ENCODE measurements around the gene STING1. TPM values are rescaled to one million over a fixed set of nuclear protein-coding genes. Genes with fewer than 3 reads are reported as not detected.
"Not testable (repeated sequence)": the region's sequence is repeated elsewhere in the genome, so short reads cannot be mapped to it uniquely, and the experiment has no call there.

The STING1 gene
- total and polyA plus RNA-seq, 4 experiments from 2014 or later = 124 to 176 (median 143) TPM

GRCh38 chr5:139525586-139526308 lies 43.2 kb upstream of the STING1 start:
- POLR2A ChIA-PET (ENCODE audit: partially characterized antibody); H3K9me3 Mint-ChIP-seq; H3K27ac ChIP-seq (ENCODE audit: low read depth, low read length): not testable (repeated sequence)

GRCh38 chr5:139524940-139525585 lies 42.5 kb upstream of the STING1 start:
- Histone ChIP-seq H3K27ac (ENCODE audit: low read depth, low read length) (no peak overlapping the region), H3K36me3 (ENCODE audit: insufficient read depth, low read length) (no peaks in the 10 kb centered on the region), H3K9me3 (ENCODE audit: control insufficient read depth in 1 of 2, low read length in 2 of 2) (no peaks in the 10 kb centered on the region), H3K27me3 (ENCODE audit: insufficient read depth, low read length) (no peaks in the 10 kb centered on the region), H3K4me1 (ENCODE audit: insufficient read depth, low read length) (no peaks in the 10 kb centered on the region), H3K4me3 (ENCODE audit: low read length in 2 of 2) (no peak overlapping the region)
- POLR2A ChIA-PET (ENCODE audit: partially characterized antibody) = interaction anchor here (1.3 kb wide), 1 partner anchor 36 kb away, joined by 3 read pairs; no protein-coding TSS in a partner anchor
- Mint-ChIP-seq H3K9me3 (peaks cover 0 to 3% (median 0%) of the 10 kb centered on the region in 8 donors), H3K36me3 (no peaks in the 10 kb centered on the region), H3K27ac (no peak overlapping the region), H3K27me3 (no peaks in the 10 kb centered on the region), H3K4me1 (no peaks in the 10 kb centered on the region), H3K4me3 (no peak overlapping the region)
- CTCF ChIA-PET (ENCODE audit: partially characterized antibody) = interaction anchor here (1.2 to 17.6 kb wide), 2 partner anchors 104 to 266 kb away, joined by 3 to 632 read pairs; no protein-coding TSS in a partner anchor
- intact Hi-C loops (cut with micrococcal nuclease) = no loop called here
- no peak for DNase-seq

More at GRCh38 chr5:139525586-139526308, 43.2 kb upstream of the STING1 start:
- H3K36me3 ChIP-seq (ENCODE audit: insufficient read depth, low read length); H3K4me3 Mint-ChIP-seq; H3K36me3 Mint-ChIP-seq; H3K4me1 Mint-ChIP-seq; H3K9me3 ChIP-seq (ENCODE audit: control insufficient read depth in 1 of 2, low read length in 2 of 2); intact Hi-C loops (cut with micrococcal nuclease); DNase-seq; H3K27me3 ChIP-seq (ENCODE audit: insufficient read depth, low read length); H3K27me3 Mint-ChIP-seq; H3K4me3 ChIP-seq (ENCODE audit: low read length in 2 of 2); H3K4me1 ChIP-seq (ENCODE audit: insufficient read depth, low read length): not testable (repeated sequence)
- H3K27ac Mint-ChIP-seq = peak overlapping the region in 1 of 7 donors; percentile 41
- CTCF ChIA-PET (ENCODE audit: partially characterized antibody) = interaction anchor here (17.6 kb wide), 1 partner anchor 104 kb away, joined by 632 read pairs; no protein-coding TSS in a partner anchor

GRCh38 chr5:139524446-139524845 lies 41.9 kb upstream of the STING1 start:
- DNase-seq = no peak
- Mint-ChIP-seq H3K4me1 (no peaks in the 10 kb centered on the region), H3K4me3 (no peak overlapping the region), H3K36me3 (no peaks in the 10 kb centered on the region), H3K27me3 (peaks cover 1% of the 10 kb centered on the region in 2 donors), H3K9me3 (peaks cover 0 to 2% (median 0%) of the 10 kb centered on the region in 8 donors), H3K27ac (no peak overlapping the region)
- intact Hi-C loops (cut with micrococcal nuclease) = no loop called here
- ChIA-PET POLR2A (ENCODE audit: partially characterized antibody) (interaction anchor here (1.3 kb wide), 1 partner anchor 37 kb away, joined by 3 read pairs; no protein-coding TSS in a partner anchor), CTCF (ENCODE audit: partially characterized antibody) (interaction anchor here (1.2 to 17.6 kb wide), 3 partner anchors 11 to 267 kb away, joined by 3 to 632 read pairs (median 8); no protein-coding TSS in a partner anchor)
- Histone ChIP-seq H3K4me1 (ENCODE audit: insufficient read depth, low read length) (no peaks in the 10 kb centered on the region), H3K9me3 (ENCODE audit: control insufficient read depth in 1 of 2, low read length in 2 of 2) (no peaks in the 10 kb centered on the region), H3K36me3 (ENCODE audit: insufficient read depth, low read length) (no peaks in the 10 kb centered on the region), H3K4me3 (ENCODE audit: low read length in 2 of 2) (no peak overlapping the region), H3K27ac (ENCODE audit: low read depth, low read length) (no peak overlapping the region), H3K27me3 (ENCODE audit: insufficient read depth, low read length) (no peaks in the 10 kb centered on the region)

GRCh38 chr5:139523635-139524445 lies 41.3 kb upstream of the STING1 start:
- H3K27me3 ChIP-seq (ENCODE audit: insufficient read depth, low read length) = no peaks in the 10 kb centered on the region
- H3K27ac ChIP-seq (ENCODE audit: low read depth, low read length) = no peak overlapping the region
- Mint-ChIP-seq H3K27ac (peak overlapping the region in 1 of 7 donors; percentile 62), H3K27me3 (peaks cover 1 to 4% of the 10 kb centered on the region in 2 donors), H3K36me3 (no peaks in the 10 kb centered on the region), H3K4me1 (peaks cover 2 to 4% (median 2%) of the 10 kb centered on the region in 4 donors), H3K9me3 (peaks cover 0 to 1% (median 0%) of the 10 kb centered on the region in 8 donors), H3K4me3 (no peak overlapping the region)
- DNase-seq = no peak
- H3K4me1 ChIP-seq (ENCODE audit: insufficient read depth, low read length) = no peaks in the 10 kb centered on the region
- CTCF ChIA-PET (ENCODE audit: partially characterized antibody) = interaction anchor here (1.2 to 17.6 kb wide), 3 partner anchors 10 to 268 kb away, joined by 3 to 632 read pairs (median 8); no protein-coding TSS in a partner anchor
- H3K36me3 ChIP-seq (ENCODE audit: insufficient read depth, low read length) = no peaks in the 10 kb centered on the region
- intact Hi-C loops (cut with micrococcal nuclease) = no loop called here
- no peak overlapping the region for H3K4me3 ChIP-seq (ENCODE audit: low read length in 2 of 2)
- POLR2A ChIA-PET (ENCODE audit: partially characterized antibody) = interaction anchor here (1.3 kb wide), 1 partner anchor 38 kb away, joined by 3 read pairs; no protein-coding TSS in a partner anchor
- no peaks in the 10 kb centered on the region for H3K9me3 ChIP-seq (ENCODE audit: control insufficient read depth in 1 of 2, low read length in 2 of 2)

GRCh38 chr5:139517683-139518564 lies 35.4 kb upstream of the STING1 start:
- peaks cover 16 to 32% (median 23%) of the 10 kb centered on the region in 4 donors for H3K4me1 Mint-ChIP-seq
- POLR2A ChIA-PET (ENCODE audit: partially characterized antibody) = interaction anchor here (0.6 to 3.8 kb wide), 12 partner anchors 34 to 116 kb away, joined by 3 to 22 read pairs (median 4); partner anchors contain the start of genes SMIM33, SPATA24, STING1 and UBE2D2
- peak overlapping the region; percentile 65 to 84 for H3K4me3 ChIP-seq (ENCODE audit: low read length in 2 of 2)

GRCh38 chr5:139514486-139514856 lies 31.9 kb upstream of the STING1 start:
- no peaks in the 10 kb centered on the region for H3K9me3 ChIP-seq (ENCODE audit: control insufficient read depth in 1 of 2, low read length in 2 of 2)
- CTCF ChIA-PET (ENCODE audit: partially characterized antibody) = interaction anchor here (0.6 to 17.6 kb wide), 22 partner anchors 11 to 241 kb away, joined by 3 to 632 read pairs (median 9); partner anchors contain the start of genes DNAJC18, MZB1, SMIM33 and STING1
- H3K36me3 Mint-ChIP-seq = no peaks in the 10 kb centered on the region
- H3K4me3 ChIP-seq (ENCODE audit: low read length in 2 of 2) = no peak overlapping the region
- H3K27ac ChIP-seq (ENCODE audit: low read depth, low read length) = no peak overlapping the region
- peaks cover 0 to 4% (median 0%) of the 10 kb centered on the region in 8 donors for H3K9me3 Mint-ChIP-seq
- peaks cover 41% of the 10 kb centered on the region for H3K4me1 ChIP-seq (ENCODE audit: insufficient read depth, low read length)
- peak overlapping the region in 1 of 7 donors; percentile 18 for H3K27ac Mint-ChIP-seq
- H3K4me3 Mint-ChIP-seq = no peak overlapping the region
- H3K27me3 ChIP-seq (ENCODE audit: insufficient read depth, low read length) = no peaks in the 10 kb centered on the region
- H3K36me3 ChIP-seq (ENCODE audit: insufficient read depth, low read length) = no peaks in the 10 kb centered on the region
- H3K4me1 Mint-ChIP-seq = peaks cover 39 to 63% (median 51%) of the 10 kb centered on the region in 4 donors
- peaks cover under 1 to 2% of the 10 kb centered on the region in 2 donors for H3K27me3 Mint-ChIP-seq
- intact Hi-C loops (cut with micrococcal nuclease) = loop anchor here (5.0 kb wide), 1 partner anchor 227 kb away; no protein-coding TSS in a partner anchor
- POLR2A ChIA-PET (ENCODE audit: partially characterized antibody) = interaction anchor here (1.2 to 6.2 kb wide), 5 partner anchors 32 to 111 kb away, joined by 3 to 103 read pairs (median 19); partner anchors contain the start of genes SPATA24 and STING1
- DNase-seq = no peak

More at GRCh38 chr5:139517683-139518564, 35.4 kb upstream of the STING1 start:
- peak overlapping the region; percentile 78 for H3K27ac ChIP-seq (ENCODE audit: low read depth, low read length)
- peaks cover 13% of the 10 kb centered on the region for H3K4me1 ChIP-seq (ENCODE audit: insufficient read depth, low read length)
- CTCF ChIA-PET (ENCODE audit: partially characterized antibody) = interaction anchor here (0.6 to 17.6 kb wide), 28 partner anchors 12 to 248 kb away, joined by 3 to 632 read pairs (median 4); partner anchors contain the start of genes DNAJC18, SMIM33, STING1 and UBE2D2
- H3K36me3 ChIP-seq (ENCODE audit: insufficient read depth, low read length) = no peaks in the 10 kb centered on the region
- no peaks in the 10 kb centered on the region for H3K27me3 ChIP-seq (ENCODE audit: insufficient read depth, low read length)
- peak; percentile 79 to 93 (median 86) for DNase-seq
- H3K27me3 Mint-ChIP-seq = peaks cover 1 to 4% of the 10 kb centered on the region in 2 donors
- no peaks in the 10 kb centered on the region for H3K9me3 ChIP-seq (ENCODE audit: control insufficient read depth in 1 of 2, low read length in 2 of 2)
- peak overlapping the region; percentile 80 to 99 (median 98) for H3K27ac Mint-ChIP-seq
- intact Hi-C loops (cut with micrococcal nuclease) = loop anchor here (1.0 kb wide), 6 partner anchors 43 to 247 kb away; partner anchors contain the start of genes DNAJC18 and UBE2D2
- peaks cover 0 to 3% (median 0%) of the 10 kb centered on the region in 8 donors for H3K9me3 Mint-ChIP-seq
- no peaks in the 10 kb centered on the region for H3K36me3 Mint-ChIP-seq
- H3K4me3 Mint-ChIP-seq = peak overlapping the region; percentile 76 to 96 (median 90)
